Measurements from ENCODE around the gene MYT1. TPM values are rescaled to one million over a fixed set of nuclear protein-coding genes. Genes with fewer than 3 reads are reported as not detected.

MYT1 gene
- polyA plus RNA-seq, 1 of the 3 experiments (the other 2 are of a cell fraction), result 0.10 TPM

GRCh38 chr20:64257107-64257757, 93.0 kb downstream of the MYT1 start:
- Histone ChIP-seq H3K36me3 (replicated peaks in 1 of 2; ENCODE audit: control insufficient read depth in 1 of 2, insufficient read depth in 2 of 2, low read length in 1 of 2) (no peaks in the 10 kb centered on the region), H3F3A (replicated peaks; ENCODE audit: insufficient read depth) (no peaks in the 10 kb centered on the region), H4K20me1 (ENCODE audit: insufficient read depth) (no peaks in the 10 kb centered on the region; the same call in 1 of the 2 replicates), H3K4me2 (peak overlapping the region; percentile 95), H3K4me1 (ENCODE audit: control insufficient read depth in 1 of 2, insufficient read depth in 2 of 2, low read depth in 1 of 2, low read length in 1 of 2) (peaks cover 6 to 39% of the 10 kb centered on the region in 2 experiments; a peak in 3 of 4 replicates), H3K9me3 (no peaks in the 10 kb centered on the region), H3K27ac (ENCODE audit: low read depth in 2 of 2, low read length in 1 of 2) (no peak overlapping the region; a peak in 1 of 4 replicates), H3K9ac (peak overlapping the region; percentile 83; the same call in 1 of the 2 replicates), H3K79me2 (ENCODE audit: insufficient read depth) (peaks cover 34% of the 10 kb centered on the region), H3K4me3 (ENCODE audit: low read depth in 2 of 2, low read length in 1 of 2) (peak overlapping the region; percentile 89 to 92), H2AFZ (ENCODE audit: low read depth) (no peak overlapping the region), H3K9me2 (no peaks in the 10 kb centered on the region), H3K27me3 (ENCODE audit: insufficient read depth) (no peaks in the 10 kb centered on the region)
- CTCF ChIA-PET, result interaction anchor here (0.8 to 1.8 kb wide), 4 partner anchors 11 to 187 kb away, joined by 3 to 4 read pairs (median 4); no protein-coding TSS in a partner anchor
- no peak for DNase-seq
- no peak for TF ChIP-seq EZH2phosphoT487 (IDR thresholded peaks at IDR 0.05; ENCODE audit: borderline replicate concordance, low read depth)
- no peak for TF ChIP-seq GATA2 (CRISPR knock-in tag; IDR thresholded peaks at IDR 0.05)
- TF ChIP-seq PBX3 (IDR thresholded peaks at IDR 0.05), result no peak
- TF ChIP-seq POLR2AphosphoS5 (IDR thresholded peaks at IDR 0.05; ENCODE audit: low read depth, low read length), result no peak
- TF ChIP-seq RAD21 (IDR thresholded peaks at IDR 0.05; ENCODE audit: low read length), result no peak
- TF ChIP-seq MXI1 (IDR thresholded peaks at IDR 0.05; ENCODE audit: low read depth, low read length), result no peak
- TF ChIP-seq MAX (IDR thresholded peaks at IDR 0.05; ENCODE audit: low read depth), result no peak
- no peak for TF ChIP-seq FOSL2 (IDR thresholded peaks at IDR 0.05; ENCODE audit: borderline replicate concordance, low read depth)
- no peak for TF ChIP-seq RCOR1 (IDR thresholded peaks at IDR 0.05; ENCODE audit: low read length)
- no peak for TF ChIP-seq SIN3A (IDR thresholded peaks at IDR 0.05; ENCODE audit: borderline replicate concordance, low read depth, low read length)
- TF ChIP-seq FOXJ3 (CRISPR knock-in tag; IDR thresholded peaks at IDR 0.05), result no peak
- no peak for TF ChIP-seq SMC3 (IDR thresholded peaks at IDR 0.05; ENCODE audit: low read depth, low read length)
- TF ChIP-seq RFX5 (IDR thresholded peaks at IDR 0.05; ENCODE audit: low read length), result no peak
- no peak for TF ChIP-seq MEF2A (IDR thresholded peaks at IDR 0.05; ENCODE audit: borderline replicate concordance, low read depth)
- no peak for TF ChIP-seq EP300 (IDR thresholded peaks at IDR 0.05; ENCODE audit: borderline replicate concordance in 1 of 2, low read depth in 1 of 2, low read length in 1 of 2)
- TF ChIP-seq GABPA (IDR thresholded peaks at IDR 0.05; ENCODE audit: low read depth), result no peak
- TF ChIP-seq RXRA (IDR thresholded peaks at IDR 0.05; ENCODE audit: borderline replicate concordance, low read depth), result no peak
- no peak for TF ChIP-seq USF2 (IDR thresholded peaks at IDR 0.05; ENCODE audit: borderline replicate concordance, low read depth, low read length)
- no peak for TF ChIP-seq NFIC (IDR thresholded peaks at IDR 0.05; ENCODE audit: borderline replicate concordance)
- TF ChIP-seq REST (IDR thresholded peaks at IDR 0.05; ENCODE audit: low read depth, low read length), result no peak
- 82% methylated on average over 13 of the region's 13 CpGs for WGBS (ENCODE audit: low lambda C conversion rate)
- POLR2A ChIA-PET, result no interaction called here
